GM19193 (cell line): ENCODE results near the gene TIMM22.

Experiments
- POLR2A ChIP-seq: IDR thresholded peaks from 4 replicates; pipeline ENCODE4 v1.6.1; 2011; ENCODE audit not compliant: insufficient read depth, insufficient read length; ENCODE audit errors: extremely low read depth

The TIMM22 gene

DNA sequence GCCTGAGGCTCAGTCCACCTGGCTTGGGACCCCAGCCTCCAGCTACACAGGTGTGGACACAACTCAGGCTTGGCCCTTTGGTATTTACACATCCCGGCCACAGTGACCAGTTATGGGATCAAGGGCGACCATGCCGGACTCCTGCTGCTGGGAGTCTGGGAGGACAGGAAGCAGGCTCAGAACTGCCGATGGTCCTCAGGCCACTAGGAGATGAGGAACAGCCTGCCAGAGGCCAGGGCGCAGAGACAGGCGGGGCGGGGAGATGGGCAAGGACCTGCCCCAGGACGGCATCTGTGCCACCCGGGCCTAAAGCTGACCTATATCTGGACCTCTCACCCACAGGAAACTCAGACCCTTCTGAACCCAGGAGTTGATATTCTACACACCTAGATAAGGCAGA lies 29.8 kb upstream of the TIMM22 start:
- no peak for TF ChIP-seq POLR2A

DNA sequence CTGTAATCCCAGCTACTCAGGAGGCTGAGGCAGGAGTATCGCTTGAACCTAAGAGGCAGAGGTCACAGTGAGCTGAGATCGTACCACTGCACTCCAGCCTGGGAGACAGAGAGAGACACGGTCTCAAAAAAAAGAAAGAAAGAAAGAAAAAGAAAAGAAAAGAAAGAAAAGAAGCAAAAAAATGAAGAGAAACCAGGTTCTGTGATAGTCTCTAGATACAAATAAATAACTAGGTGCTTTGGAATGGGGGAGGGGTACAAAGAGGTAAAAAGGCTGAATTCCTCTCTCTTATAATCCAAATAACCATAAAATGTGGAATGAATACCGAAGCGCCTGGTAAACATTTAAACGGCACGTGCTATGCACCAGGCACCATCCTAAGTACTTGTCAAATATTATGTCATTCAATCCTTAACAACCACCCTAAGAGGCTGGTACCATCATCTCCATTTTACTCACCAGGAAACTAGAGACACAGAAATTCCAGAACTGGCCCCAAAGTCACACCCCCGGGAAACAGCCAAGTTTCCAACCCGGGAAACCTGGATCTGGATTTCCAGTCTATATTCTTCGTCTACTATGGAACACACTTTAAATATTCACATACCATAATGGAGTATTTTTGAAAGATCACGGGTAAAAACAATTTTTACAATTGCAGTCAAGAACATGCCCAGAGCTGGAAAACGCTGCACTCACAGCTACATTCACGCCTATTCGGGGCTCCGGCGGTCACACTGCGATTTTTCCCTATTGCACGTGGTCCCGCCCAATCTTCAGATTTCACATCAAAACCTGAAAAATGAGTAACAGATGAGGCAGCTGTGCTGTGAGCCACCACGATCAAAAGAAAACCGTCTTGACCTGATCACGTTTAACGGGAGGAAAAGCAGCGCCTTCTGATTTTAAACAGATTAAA lies 27.9 kb upstream of the TIMM22 start:
- TF ChIP-seq POLR2A, result no peak

DNA sequence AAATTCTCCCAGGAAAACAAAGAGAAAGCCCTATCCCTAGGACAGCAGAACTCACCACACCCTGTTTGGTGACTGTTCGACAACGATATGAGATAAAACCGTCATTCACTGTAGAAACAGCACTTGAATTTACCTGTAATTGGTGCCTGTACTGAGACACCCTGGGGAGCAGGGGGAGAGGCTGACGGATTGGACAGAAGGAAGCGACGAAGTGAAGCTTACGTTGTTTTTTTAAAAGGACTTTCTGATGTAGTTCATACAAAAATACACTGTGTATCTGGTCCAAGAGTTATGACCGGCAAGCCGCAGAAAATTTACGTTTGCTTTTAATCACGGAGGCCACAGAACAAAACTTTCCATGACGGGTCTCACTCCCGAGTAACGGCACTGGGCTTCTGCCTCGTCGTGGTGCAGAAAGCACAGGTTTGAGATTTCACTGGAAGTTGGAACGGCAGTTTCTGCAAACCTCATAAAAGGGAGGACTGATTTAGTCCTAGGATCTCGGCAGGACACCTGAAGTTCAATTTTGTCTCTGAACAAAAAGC lies 27.0 kb upstream of the TIMM22 start:
- TF ChIP-seq POLR2A, result no peak

DNA sequence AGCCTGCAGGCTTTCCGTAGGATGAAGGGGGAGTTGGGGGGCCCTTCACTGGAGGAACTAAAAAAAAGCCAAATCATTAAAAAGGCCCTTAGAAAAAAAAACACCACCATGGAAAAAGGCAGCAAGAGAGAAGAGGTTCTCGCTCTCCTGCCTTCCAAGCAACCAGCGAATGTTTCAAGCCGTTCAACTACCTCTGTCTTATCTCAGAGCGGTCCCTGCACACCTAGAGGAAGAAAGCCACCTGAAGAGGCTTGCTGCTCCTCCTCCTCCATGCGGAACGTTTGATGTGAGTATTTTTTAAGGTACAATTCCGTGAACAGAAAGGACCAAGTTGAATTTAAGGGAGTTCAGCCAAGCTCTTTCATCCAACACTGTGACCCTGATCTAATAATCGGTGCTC lies 26.6 kb upstream of the TIMM22 start:
- TF ChIP-seq POLR2A, result no peak

DNA sequence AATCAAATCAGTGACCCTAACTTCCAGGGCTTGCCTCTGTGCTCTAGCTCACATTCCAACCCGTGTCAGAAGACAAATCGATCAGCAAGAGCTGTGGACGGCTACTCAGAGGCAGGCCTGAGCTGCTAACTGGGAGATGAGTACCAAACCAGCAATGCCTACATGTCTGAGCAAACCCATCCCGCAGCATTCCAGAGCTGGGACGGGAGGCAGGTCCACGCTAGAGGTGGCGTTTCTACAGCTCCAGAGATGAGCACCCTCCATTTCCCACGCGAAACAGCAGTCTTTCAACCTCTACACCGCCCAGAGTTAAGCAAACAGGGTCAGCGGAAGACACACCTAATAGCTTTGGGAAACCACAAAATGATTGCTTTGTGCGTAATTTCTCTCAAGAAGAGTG lies 23.9 kb upstream of the TIMM22 start:
- TF ChIP-seq POLR2A, result no peak

DNA sequence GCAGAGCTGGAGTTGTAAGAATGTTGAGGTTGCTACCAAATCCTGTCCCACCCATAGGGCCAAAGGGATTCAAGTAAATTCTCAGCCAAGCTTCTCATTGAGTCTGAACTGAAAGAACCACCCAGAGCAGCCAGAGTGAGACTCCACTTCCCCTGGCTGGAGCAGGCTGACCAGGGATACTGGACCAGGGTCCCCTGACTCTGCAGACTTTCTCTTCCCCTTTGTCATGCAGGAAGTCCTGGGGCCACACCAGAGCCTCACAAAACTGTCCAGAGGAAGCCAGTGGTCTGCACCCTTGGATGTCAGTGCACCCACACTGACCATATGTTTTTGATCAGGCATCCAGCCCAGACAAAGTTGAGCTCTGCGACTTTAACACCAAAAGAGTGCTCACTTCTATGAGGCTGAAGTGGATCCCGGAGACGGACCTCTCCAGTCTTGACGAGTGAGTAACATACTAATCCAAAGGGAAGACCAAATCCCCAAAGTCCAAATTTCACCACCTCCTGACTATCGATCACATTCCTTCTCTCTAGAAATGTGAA lies 21.5 kb upstream of the TIMM22 start:
- TF ChIP-seq POLR2A, result no peak

DNA sequence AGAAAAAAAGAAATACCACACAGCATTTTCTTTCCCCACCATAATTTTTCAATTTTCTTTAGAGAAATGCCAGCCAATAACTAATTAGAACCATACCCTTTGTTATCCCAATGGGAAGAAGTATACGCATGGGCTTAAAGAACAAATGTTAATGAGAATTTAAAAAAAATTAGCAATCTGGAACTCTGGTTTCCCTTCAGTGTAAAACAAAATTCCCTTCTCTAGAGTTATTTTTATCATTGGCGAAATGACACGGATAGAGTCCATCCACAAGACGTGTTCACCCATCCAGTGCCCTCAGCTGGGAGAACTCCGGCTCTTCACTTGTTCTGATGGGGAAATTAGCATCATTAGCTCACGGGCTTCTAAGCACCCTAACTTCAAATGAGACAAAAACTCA lies 20.6 kb upstream of the TIMM22 start:
- TF ChIP-seq POLR2A, result no peak

DNA sequence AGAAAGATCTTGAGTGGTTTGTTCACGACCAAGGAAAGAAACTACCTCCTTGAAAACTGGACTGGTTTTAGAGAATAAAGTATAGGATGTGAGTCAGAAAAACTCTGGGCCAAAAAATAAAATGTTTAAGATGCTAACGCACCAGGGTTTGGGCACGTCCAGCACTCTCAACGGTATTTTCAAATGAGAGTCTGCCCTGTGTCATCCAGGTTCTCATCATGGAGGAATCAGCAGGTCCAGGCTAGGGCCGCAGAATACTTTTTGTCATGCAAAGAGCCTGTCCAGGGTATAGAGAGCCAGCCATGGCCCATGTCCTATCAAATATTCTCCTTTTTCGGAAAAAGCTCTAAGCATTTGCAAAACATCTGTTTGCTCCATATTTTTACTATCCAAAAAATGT lies 19.8 kb upstream of the TIMM22 start:
- TF ChIP-seq POLR2A, result no peak

DNA sequence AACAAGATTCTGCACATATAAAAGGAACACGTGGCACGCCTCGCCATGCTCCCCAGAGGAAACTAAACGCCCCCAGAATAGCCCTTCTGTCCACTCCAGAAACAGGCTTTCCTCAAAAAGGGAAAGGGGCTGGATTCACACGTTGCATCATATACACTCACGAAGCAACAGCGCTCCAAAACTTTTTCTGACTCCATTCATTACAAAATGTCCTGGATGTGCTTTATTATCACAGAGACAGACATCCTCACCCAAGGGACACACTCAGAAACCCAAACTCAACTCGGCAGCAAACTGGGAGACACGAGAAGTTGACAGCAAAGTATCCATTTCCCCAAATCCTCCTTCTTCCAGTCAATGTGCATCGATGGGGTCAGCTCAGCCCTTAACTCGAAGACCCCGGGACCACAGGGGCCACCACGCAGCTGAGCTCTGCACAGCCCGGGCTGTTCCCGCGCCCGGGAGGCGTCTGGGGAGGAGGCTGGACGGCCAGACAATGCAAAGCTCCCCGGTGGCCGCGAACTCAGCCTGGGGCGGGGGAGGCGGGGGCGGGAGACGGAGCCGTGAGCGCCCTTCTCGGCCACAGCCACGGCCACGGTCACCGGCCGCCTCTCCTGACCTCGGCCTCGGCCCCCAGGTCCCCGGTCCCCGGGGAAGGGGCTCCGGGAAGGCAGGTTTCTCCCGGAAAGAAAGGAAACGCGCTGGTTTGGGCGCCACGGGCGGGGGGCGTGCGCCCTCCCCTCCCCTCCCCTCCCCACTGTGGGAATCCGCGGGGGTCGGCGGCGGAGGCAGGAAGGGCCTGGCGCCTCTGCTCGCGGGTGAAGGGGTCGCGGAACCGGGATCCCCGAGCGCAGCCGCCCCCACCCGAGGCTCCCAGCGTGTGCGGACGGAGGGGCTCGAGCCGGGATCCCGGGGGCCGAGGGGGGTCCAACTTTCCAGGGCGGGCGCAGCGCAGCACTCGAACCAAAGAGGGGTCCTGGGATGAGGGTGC lies 18.5 kb upstream of the TIMM22 start:
- no peak for TF ChIP-seq POLR2A

DNA sequence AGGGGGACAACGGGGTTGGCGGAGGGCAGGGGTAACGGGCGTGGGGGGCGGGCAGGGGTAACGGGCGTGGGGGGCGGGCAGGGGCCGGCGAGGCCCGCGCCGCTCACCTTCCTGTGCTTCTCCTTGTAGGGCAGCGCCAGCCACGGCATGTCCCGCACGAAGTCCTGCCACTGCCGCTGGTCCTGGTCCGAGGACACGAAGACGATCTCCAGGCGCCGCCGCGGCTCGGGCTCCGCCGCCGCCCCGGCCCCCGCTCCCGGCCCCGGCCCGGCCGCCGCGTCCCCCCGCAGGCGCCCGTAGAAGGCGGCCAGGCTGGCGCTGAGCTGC lies 17.8 kb upstream of the TIMM22 start:
- no peak for TF ChIP-seq POLR2A

DNA sequence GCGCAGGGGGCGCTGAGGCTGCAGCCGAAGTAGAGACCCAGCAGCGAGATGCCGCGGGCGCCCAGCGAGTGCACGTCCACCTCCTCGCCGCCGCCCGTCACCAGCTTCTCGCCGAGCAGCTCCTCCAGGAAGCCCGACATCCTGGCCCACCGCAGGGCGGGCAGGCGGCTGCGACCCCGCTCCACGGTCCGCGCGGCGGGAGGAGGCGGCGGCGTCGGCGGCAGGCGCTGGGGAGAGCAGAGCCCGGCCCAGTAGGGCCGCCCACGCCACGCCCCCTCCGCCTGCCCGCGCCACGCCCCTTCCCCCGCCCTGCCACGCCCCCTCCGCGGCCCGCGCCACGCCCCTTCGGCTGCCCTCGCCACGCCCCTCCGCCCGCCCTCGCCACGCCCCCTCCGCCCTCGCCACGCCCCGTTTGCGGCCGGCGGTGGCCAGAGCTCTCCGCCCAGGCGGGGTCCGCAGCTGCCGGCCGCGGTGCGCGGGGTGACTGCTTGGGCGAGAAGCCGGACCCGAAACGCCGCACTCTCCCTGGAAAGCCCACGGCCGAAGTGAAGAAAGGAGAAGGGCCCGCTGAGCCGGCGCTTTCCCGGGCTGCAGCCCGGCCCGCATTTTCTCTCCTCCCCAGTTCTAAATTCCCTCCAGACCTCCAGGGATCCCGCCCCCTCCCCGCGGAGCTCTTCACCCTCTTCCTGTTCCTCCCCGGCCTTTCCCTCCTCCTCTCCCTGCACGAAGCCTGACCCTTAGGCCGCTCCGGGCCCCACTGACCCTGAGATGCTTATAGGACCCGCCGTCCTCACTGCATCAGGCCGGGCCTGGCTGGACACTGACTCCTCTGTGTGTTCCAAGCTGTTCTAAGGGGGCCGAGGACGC lies 17.2 kb upstream of the TIMM22 start, which contains the start of gene NXN:
Gene NXN, minus strand, starts transcription at position 238 of the 867 bp plus-strand sequence.
- no peak for TF ChIP-seq POLR2A

DNA sequence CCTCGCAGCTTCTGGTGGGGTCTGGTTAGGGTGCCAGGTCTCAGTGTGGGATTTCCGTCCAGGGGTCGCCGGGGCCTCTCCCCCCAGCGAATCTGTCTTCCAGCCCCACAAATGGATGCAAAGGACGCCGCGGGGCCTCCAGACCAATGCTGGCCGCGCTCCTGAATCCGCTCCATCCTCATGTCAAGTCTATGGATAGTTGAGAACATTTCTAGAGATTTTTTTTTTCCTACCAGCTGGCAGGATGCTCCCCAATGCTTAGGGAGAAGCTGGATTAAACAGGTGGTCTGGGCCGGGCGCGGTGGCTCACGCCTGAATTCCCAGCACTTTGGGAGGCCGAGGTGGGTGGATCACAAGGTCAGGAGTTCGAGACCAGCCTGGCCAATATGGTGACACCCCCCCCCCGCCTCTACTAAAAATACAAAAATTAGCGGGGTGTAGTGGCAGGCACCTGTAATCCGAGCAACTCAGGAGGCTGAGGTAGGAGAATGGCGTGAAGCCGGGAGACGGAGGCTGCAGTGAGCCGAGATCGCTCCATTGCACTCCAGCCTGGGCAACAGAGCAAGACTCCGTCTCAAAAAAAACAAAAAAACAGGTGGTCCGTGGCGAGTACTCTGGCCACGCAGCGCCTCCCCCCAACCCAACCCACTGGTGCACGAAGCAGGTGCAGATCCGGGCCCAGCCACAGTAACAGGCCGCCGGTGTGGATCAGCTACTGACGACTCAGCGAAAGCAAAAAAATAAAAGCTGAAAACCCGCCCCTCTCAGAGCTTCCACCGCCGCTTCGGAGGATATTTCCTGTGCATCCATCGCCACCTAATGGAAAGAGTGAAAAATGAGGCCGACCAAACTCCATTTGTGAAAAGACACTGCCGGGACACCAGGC lies 16.3 kb upstream of the TIMM22 start:
- TF ChIP-seq POLR2A, result no peak

DNA sequence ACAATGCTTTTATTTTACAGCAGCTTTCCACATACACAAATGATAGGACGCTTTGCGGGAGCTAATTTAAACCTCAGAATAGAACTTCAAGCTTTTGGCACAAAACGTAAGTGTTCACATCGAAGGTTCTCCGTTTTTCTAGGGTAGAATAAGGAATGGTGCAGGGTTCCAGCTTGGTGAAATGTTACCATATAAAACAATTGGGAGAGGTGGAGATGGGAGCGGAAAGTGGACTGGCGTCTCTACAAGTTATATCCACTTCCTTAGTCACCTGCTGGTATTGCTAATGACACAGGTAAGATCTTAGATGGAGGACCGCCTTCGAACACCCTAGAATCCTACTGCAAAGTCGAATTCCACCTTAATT lies 15.7 kb upstream of the TIMM22 start:
- no peak for TF ChIP-seq POLR2A
